ENCODE measurements around the gene ANKRD28. TPM values are rescaled to one million over a fixed set of nuclear protein-coding genes. Genes with fewer than 3 reads are reported as not detected.

ANKRD28 gene
- total and polyA plus RNA-seq, 9 donors: 19.9 to 32.1 (median 24.9) TPM

Other genes with a start within 250 kb of the ANKRD28 start
- 11.0 TPM for gene HACL1, start 196.4 kb downstream of the ANKRD28 start, total RNA-seq
- gene HACL1, start 196.4 kb downstream of the ANKRD28 start, polyA plus RNA-seq (ENCODE audit: insufficient read depth in 1 of 8, insufficient read length in 8 of 8, low replicate concordance in 1 of 8): 1 to 10 TPM; 6.6 to 9.6 (median 8.2) TPM
- 12.0 TPM for gene BTD, start 196.2 kb downstream of the ANKRD28 start, total RNA-seq
- gene BTD, start 196.2 kb downstream of the ANKRD28 start, polyA plus RNA-seq (ENCODE audit: insufficient read depth in 1 of 8, insufficient read length in 8 of 8, low replicate concordance in 1 of 8): 10 to 100 TPM; 10.5 to 13.9 (median 11.4) TPM

All from muscle of leg (tissue), 9 donors.